Smooth muscle cell (in vitro differentiated cells): Measurements from ENCODE around the gene PRRC2C. TPM values are rescaled to one million over a fixed set of nuclear protein-coding genes. Genes with fewer than 3 reads are reported as not detected.

Experiments
- polyA plus RNA-seq: library from polyadenylated mRNA; unstranded; fragments of >200 nt; fragmentation: Nextera tagmentation; extraction: Ambion mirVana; gene quantifications from 2 replicates; pipeline ENCODE4 v1.2.1, GENCODE V29; 2016
- small RNA-seq: library from RNA; depleted of rRNA; stranded (forward); fragments of <200 nt; gene quantifications from one replicate; pipeline ENCODE3, GENCODE V24; 2014
- total RNA-seq: library from RNA; depleted of rRNA; stranded (reverse); fragments of >200 nt; gene quantifications from 2 replicates; pipeline ENCODE4 v1.2.3, GENCODE V29; 2014

Gene PRRC2C
- total and polyA plus RNA-seq, 2 experiments from 2014 or later, result 89.8 to 106 TPM

Small RNA genes within 50 kb of the gene (small RNA-seq; reads per million reads assigned to genes)
- gene CYCSP53, result not detected

Other genes starting within 250 kb of the PRRC2C start
- gene FMO1, start 237.0 kb upstream of the PRRC2C start, total RNA-seq, result not detected in 2 replicates
- gene FMO1, start 237.0 kb upstream of the PRRC2C start, polyA plus RNA-seq, result not detected in 2 replicates
- gene FMO4, start 171.3 kb upstream of the PRRC2C start, total RNA-seq, result 2.0 and 3.9 TPM in 2 replicates
- gene FMO4, start 171.3 kb upstream of the PRRC2C start, polyA plus RNA-seq, result 0.59 and 2.0 TPM in 2 replicates
- gene MYOCOS, start 136.7 kb downstream of the PRRC2C start, total RNA-seq, result not detected in 2 replicates
- not detected in 2 replicates for gene MYOCOS, start 136.7 kb downstream of the PRRC2C start, polyA plus RNA-seq
- not detected in 2 replicates for gene MYOC, start 167.2 kb downstream of the PRRC2C start, total RNA-seq
- gene MYOC, start 167.2 kb downstream of the PRRC2C start, polyA plus RNA-seq, result not detected in 2 replicates